Nephron progenitor cell (in vitro differentiated cells): ENCODE data around the gene IL16.
"Not testable (repeated sequence)": the region's sequence is repeated elsewhere in the genome, so short reads cannot be mapped to it uniquely, and the experiment has no call there.

Experiments
- DNase-seq: peaks from one replicate; pipeline ENCODE4 v3.0.0; 2021
- H3K27ac Mint-ChIP-seq: 2 replicates; pipeline ENCODE4 v1.8.0; 2021; ENCODE audit warnings: mild to moderate bottlenecking, moderate library complexity, mixed read lengths
- H3K27me3 Mint-ChIP-seq: 2 replicates; pipeline ENCODE4 v1.8.0; 2021; ENCODE audit warnings: mild to moderate bottlenecking, low read depth, mixed read lengths; ENCODE audit not compliant: poor library complexity
- H3K36me3 Mint-ChIP-seq: 2 replicates; pipeline ENCODE4 v1.8.0; 2021; ENCODE audit warnings: low read depth, mixed read lengths
- H3K4me1 Mint-ChIP-seq: 2 replicates; pipeline ENCODE4 v1.8.0; 2021; ENCODE audit warnings: mixed read lengths
- H3K4me3 Mint-ChIP-seq: 2 replicates; pipeline ENCODE4 v1.8.0; 2021; ENCODE audit warnings: mild to moderate bottlenecking, moderate library complexity, mixed read lengths
- H3K9me3 Mint-ChIP-seq: 2 replicates; pipeline ENCODE4 v1.8.0; 2021; ENCODE audit warnings: mild to moderate bottlenecking, moderate library complexity, mixed read lengths
- TF ChIP-seq, protein P1 (sequence below): fragments of 200-600 bp; sonication (generic); IDR thresholded peaks from 2 replicates; pipeline ENCODE4 v1.5.0; 2021; ENCODE audit warnings: antibody characterized with exemption

Gene IL16

DNA sequence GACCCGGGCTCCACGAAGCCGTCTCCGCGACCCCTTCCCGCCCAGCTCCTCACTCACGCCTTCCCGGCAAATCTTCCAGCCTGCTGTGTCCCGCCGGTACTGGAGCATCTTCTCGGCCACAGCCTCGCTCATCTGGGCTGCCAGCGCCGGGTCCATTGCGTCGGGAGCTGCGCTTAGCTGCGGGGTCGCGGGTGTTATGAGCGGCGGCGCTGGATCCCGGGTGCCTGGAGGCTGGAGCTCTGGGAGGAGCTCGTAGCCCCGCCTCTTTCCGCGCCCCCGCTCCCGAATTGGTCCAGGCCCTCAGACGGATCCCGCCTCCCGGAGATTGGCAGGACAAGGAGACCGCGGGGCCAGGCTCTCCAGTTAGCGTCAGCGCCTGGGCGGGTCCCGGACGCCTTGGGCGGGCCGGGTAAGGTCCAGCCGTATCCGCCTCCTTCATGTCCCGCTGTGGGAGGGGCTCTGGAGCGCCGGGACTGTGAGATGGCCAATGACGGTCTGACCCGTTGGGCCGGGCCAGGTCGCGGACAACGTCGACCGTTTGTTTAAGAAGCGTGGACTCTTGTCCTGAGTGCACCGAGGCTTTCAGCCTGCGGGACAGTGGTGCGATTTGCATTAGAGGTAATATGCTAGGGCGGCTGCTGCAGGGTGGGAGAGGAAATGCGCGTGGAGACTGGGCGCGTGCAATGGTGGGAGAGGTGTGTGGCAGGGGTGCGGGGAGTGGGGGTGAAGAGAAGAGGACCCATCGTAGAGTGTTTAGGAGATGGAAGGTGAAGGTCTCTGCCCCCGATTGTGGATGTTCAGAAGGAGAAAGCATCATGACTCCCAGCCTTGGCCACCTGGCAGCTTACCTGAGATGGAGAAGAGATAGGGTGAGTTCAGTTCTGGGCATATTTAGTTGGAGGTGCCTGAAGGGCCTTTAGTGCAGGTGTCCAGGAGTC, 127.5 kb downstream of the IL16 start, which contains the start of gene STARD5:
Gene STARD5, minus strand, starts transcription at position 198 of the 938 bp plus-strand sequence. Its CDS starts 42 bp downstream, at position 156.
- Mint-ChIP-seq H3K9me3 (no peaks in the 10 kb centered on the region), H3K27ac (no peak within 1 kb of the TSS), H3K4me1 (peaks cover 25% of the 10 kb centered on the region), H3K27me3 (peaks cover 34% of the 10 kb centered on the region), H3K36me3 (no peaks in the 10 kb centered on the region), H3K4me3 (peak within 1 kb of the TSS; percentile 98)
- TF ChIP-seq, protein P1, sequence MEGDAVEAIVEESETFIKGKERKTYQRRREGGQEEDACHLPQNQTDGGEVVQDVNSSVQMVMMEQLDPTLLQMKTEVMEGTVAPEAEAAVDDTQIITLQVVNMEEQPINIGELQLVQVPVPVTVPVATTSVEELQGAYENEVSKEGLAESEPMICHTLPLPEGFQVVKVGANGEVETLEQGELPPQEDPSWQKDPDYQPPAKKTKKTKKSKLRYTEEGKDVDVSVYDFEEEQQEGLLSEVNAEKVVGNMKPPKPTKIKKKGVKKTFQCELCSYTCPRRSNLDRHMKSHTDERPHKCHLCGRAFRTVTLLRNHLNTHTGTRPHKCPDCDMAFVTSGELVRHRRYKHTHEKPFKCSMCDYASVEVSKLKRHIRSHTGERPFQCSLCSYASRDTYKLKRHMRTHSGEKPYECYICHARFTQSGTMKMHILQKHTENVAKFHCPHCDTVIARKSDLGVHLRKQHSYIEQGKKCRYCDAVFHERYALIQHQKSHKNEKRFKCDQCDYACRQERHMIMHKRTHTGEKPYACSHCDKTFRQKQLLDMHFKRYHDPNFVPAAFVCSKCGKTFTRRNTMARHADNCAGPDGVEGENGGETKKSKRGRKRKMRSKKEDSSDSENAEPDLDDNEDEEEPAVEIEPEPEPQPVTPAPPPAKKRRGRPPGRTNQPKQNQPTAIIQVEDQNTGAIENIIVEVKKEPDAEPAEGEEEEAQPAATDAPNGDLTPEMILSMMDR = no peak
- DNase-seq = peak; percentile 99

DNA sequence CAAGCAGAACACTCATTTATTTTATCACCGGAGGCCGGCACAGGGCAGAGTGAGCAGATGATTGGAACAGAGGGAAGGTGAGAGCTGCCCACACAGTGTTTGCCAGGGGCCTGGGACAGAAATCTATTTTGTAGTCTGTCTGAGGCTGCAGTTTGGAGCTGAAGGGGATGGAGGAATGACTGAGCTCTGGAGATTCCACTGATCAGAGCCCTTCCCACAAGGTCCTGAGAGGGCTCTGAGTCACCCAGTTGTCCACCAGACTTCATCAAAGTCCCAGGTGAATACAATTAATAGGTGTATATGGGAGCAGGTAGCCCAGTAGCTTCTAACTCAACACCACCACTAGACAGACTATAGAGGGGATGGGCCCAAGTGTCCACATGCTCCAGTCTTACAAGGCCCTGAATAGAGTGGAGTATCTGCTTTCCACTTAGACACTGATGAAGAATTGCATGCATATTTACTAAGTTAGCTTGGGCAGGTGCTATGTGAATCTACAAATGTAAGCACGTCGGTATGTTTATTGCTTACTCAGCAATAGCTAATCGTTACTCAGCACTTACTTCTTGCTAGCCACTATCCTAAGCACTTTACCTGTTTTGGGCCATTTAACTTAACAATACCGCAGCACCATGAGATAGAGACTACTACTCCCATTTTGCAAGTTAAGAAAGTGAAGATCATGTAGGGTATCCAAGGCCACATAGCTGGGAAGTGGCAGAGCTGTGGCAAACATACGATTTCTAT, 130.0 kb downstream of the IL16 start:
- Mint-ChIP-seq H3K36me3 (no peaks in the 10 kb centered on the region), H3K27me3 (peaks cover 34% of the 10 kb centered on the region), H3K4me1 (peaks cover 25% of the 10 kb centered on the region), H3K4me3 (no peak overlapping the region), H3K27ac (no peak overlapping the region), H3K9me3 (no peaks in the 10 kb centered on the region)
- no peak for DNase-seq
- TF ChIP-seq, protein P1 = no peak

DNA sequence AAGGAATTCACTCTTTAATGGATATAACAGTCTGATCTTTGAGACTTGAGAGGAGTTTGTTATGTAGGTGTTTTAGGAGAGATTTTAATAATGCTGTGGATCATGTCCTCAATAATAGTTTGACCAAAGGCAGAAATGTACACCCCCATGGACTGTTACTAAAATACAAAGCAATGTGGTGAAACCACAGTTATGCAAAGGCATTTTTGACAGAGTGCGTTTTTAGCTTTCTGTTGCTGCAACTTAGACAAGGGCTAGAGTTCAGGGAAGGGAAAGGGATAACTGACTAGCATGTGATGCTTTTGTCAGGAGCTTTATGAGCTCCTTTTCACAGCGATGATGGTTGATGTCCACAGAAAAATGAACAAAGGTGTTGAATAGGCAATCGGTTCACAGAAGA, 130.8 kb downstream of the IL16 start:
- Mint-ChIP-seq H3K27ac (no peak overlapping the region), H3K9me3 (no peaks in the 10 kb centered on the region), H3K4me1 (peaks cover 21% of the 10 kb centered on the region), H3K4me3 (no peak overlapping the region), H3K36me3 (no peaks in the 10 kb centered on the region), H3K27me3 (peaks cover 27% of the 10 kb centered on the region)
- TF ChIP-seq, protein P1 = no peak
- DNase-seq = no peak

DNA sequence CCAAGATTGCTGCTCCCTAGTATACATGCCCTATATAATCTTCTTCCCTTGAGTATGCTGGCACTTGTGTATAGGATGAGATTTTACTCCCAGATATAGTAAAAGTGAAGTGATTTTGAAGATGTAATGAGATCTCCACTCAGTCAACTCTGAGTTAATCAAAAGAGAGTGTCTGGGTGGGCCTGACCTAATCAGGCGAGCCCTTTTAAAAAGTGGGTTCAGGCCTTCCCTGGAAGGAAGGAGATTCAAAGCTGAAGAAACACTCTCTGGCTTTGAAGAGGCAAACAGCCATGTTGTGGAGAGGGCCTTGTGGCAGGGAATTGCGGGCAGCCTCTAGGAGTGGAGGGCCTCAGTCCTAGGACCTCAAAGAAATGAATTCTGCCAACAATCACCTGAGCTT, 132.8 kb downstream of the IL16 start:
- no peaks in the 10 kb centered on the region for H3K36me3 Mint-ChIP-seq
- TF ChIP-seq, protein P1 = no peak
- no peak overlapping the region for H3K4me3 Mint-ChIP-seq
- no peak overlapping the region for H3K27ac Mint-ChIP-seq
- peaks cover 16% of the 10 kb centered on the region for H3K27me3 Mint-ChIP-seq
- no peak for DNase-seq
- H3K4me1 Mint-ChIP-seq = peaks cover 7% of the 10 kb centered on the region
- no peaks in the 10 kb centered on the region for H3K9me3 Mint-ChIP-seq

DNA sequence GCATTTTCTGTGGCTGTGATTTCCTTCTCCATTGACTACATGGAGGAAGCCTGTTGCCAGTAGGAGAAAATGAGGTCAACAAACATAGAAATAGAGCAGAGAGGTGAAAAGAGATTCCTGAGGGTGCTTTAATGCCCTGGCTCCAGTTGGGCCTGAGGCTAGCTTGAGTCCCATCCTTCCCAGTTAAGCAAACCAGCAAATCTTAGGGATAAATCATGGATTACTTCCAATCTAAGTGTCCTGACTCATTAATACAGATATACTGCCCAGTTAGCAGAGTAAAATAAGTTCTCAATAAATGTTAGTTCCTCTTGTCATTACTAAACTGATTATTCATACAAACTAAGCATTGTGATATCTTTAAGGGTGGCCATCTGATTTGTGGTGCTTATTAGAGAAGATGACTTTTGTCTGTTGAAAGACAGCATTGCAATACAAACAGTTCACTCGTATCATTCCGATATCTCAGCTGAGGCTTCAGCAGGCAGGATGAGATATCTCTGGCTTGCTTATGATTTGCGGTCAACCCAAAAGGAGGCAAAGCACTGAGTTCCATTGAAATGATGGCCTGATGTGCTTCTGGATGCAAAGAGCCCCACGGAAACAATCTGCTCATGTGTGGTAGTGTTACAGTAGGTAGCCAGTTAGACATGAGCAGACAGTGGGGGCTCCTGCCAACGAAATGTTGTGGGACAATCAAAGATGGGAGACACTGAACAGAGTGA, 133.8 kb downstream of the IL16 start:
- H3K9me3 Mint-ChIP-seq = no peaks in the 10 kb centered on the region
- TF ChIP-seq, protein P1 = no peak
- no peak for DNase-seq
- peak overlapping the region; percentile 71 for H3K27ac Mint-ChIP-seq
- H3K27me3 Mint-ChIP-seq = peaks cover 8% of the 10 kb centered on the region
- H3K36me3 Mint-ChIP-seq = no peaks in the 10 kb centered on the region
- H3K4me3 Mint-ChIP-seq = no peak overlapping the region
- peaks cover 4% of the 10 kb centered on the region for H3K4me1 Mint-ChIP-seq

DNA sequence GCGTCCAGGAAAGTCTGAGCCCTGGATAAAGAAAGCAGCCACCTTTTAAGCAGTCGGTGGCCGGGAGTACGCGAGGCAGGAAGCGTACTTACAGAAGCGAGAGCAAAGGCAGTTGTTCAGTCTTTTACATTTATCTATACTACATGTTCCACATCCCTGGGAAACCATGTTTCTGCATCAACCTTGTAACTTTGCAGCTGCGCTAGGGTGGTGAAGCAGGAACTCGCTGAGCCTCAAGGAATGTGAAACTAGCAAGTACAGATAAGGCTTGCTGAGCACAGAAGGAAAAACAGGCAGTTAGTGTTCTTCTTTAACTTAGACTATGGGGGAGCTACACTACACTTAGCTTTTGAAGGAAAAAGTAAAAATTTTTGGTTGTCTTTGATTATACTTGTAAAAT, 134.5 kb downstream of the IL16 start:
- peak overlapping the region; percentile 71 for H3K27ac Mint-ChIP-seq
- not testable (repeated sequence) for H3K36me3 Mint-ChIP-seq, H3K4me1 Mint-ChIP-seq, DNase-seq, H3K9me3 Mint-ChIP-seq, H3K27me3 Mint-ChIP-seq, H3K4me3 Mint-ChIP-seq
